GM19372 (cell line): ENCODE measurements around the gene TMC6.

Experiments
- ATAC-seq: cut with Tn5 transposase; IDR thresholded peaks from one replicate; pipeline ENCODE4 v1.9.1; 2021; ENCODE audit warnings: mild to moderate bottlenecking, low read depth, moderate library complexity; ENCODE audit not compliant: unreplicated experiment

Gene TMC6

GRCh38 chr17:78111016-78111726 is 17.4 kb downstream of the TMC6 start:
- ATAC-seq, result no peak

- no peak for ATAC-seq
Measured at GRCh38 chr17:78110363-78111015, 18.1 kb downstream of the TMC6 start.

GRCh38 chr17:78109489-78109761 is 19.1 kb downstream of the TMC6 start:
- ATAC-seq, result no peak

GRCh38 chr17:78108726-78109488 is 19.6 kb downstream of the TMC6 start:
- no peak for ATAC-seq

- ATAC-seq, result no peak
Measured at GRCh38 chr17:78107976-78108725, 20.4 kb downstream of the TMC6 start.

- no peak for ATAC-seq
Measured at GRCh38 chr17:78107457-78107856, 21.1 kb downstream of the TMC6 start.

DNA sequence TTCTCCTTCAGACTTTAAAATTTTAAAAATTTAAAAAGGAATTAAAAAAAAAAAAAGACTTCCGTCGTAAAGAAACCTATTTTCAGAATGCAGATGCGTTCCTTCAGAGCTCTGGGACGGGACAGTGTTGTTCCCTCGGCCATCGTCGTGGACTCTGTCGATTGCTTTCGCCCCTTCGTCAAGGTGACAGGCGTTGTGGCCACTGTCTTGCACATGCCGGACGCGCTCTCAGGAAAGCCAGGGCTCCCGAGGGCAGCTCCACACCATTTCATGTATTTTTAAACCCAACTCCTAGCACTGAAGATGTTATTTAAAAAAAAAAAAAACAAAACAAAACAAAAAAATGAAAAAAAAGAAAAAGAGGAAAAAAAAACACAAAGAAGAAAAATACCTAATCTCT is 22.3 kb downstream of the TMC6 start:
- no peak for ATAC-seq

- ATAC-seq, result no peak
Measured at GRCh38 chr17:78105551-78105950, 23.0 kb downstream of the TMC6 start.

GRCh38 chr17:78105101-78105500 is 23.5 kb downstream of the TMC6 start:
- no peak for ATAC-seq

- ATAC-seq, result no peak
Measured at GRCh38 chr17:78104540-78104941, 24.0 kb downstream of the TMC6 start.

GRCh38 chr17:78103311-78103710 is 25.2 kb downstream of the TMC6 start:
- no peak for ATAC-seq

DNA sequence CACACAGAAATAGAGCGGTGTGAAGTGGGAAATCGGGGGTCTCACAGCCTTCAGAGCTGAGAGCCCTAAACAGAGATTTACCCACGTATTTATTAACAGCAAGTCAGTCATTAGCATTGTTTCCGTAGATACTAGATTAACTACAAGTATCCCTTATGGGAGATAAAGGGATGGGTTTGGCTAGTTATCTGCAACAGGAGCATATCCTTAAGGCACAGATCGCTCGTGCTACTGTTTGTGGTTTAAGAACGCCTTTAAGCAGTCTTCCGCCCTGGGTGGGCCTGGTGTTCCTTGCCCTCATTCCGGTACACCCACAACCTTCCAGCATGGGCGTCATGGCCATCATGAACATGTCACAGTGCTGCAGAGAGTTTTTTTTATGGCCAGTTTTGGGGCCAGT is 27.0 kb downstream of the TMC6 start:
- no peak for ATAC-seq

- no peak for ATAC-seq
Measured at GRCh38 chr17:78101112-78101511, 27.4 kb downstream of the TMC6 start.

DNA sequence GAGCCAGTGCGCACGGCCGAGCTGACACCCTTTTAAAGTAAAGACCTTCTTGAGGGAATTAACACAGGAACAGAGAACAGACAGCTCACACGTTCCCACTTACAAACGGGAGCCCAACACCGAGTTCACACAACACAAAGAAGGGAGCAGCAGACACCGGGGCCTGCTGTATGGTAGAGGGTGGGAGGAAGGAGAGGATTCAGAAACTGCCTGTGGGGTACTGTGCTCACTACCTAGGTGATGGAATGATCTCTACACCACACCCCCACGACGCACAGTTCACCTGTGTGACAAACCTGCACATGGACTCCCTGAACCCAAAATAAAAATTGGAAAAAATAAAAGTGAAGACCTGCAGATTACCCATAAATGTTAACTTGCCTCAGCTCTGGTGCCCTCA is 32.5 kb downstream of the TMC6 start:
- ATAC-seq, result no peak

- no peak for ATAC-seq
Measured at GRCh38 chr17:78095035-78095434, 33.5 kb downstream of the TMC6 start.

GRCh38 chr17:78092794-78093324 is 35.7 kb downstream of the TMC6 start:
- no peak for ATAC-seq

DNA sequence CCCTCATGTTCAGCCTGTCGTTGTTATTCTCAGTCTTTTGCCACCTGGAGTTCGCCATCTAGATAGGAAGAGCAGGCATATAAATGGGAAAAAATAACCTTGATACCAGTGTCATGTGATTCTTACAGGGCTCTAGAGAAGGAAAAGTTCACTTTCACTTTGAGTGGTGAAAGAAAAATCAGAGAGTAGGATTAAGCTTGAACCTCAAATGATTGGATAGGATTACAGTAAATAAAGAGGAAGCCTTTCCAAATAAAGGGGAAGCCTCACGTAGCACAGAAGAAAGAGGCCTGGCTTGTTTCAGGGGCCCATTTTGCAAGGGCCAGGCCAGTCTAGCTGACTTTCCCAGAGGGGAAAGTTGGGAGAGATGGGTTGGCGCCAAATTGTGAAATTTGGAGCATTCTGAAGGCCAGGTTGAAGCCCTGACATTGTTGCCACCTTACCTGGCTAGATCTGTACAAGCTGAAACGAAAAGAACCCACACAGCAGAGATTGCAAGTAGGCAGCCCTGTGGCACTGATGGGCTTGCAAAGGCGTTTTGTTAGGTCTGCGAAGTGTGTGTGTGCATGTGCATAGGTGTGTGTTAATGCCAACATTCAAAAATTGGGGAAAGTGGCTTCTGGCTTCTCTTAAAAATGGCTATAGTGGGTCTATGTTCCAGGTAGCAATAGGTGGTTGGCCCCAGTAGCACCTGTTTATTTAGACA is 38.8 kb downstream of the TMC6 start:
- no peak for ATAC-seq

- no peak for ATAC-seq
Measured at GRCh38 chr17:78088529-78088928, 40.0 kb downstream of the TMC6 start.

DNA sequence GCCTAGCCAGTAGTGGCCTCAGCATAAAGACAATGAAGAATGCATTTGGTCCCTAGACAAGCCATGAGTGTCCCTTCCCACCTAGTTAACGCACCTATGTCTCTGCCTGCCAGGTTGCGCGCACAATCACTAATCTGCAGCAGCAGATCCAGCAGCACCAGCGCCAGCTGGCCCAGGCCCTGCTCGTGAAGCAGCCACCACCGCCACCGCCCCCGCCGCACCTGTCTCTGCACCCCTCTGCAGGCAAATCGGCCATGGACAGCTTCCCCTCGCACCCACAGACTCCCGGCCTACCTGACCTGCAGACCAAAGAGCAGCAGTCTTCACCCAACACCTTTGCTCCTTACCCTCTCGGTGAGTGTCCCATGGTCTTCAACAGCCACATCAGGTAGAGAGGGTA is 41.8 kb downstream of the TMC6 start:
- no peak for ATAC-seq

- ATAC-seq, result no peak
Measured at GRCh38 chr17:78082988-78083387, 45.6 kb downstream of the TMC6 start.
